GM13976 (cell line): Measurements from ENCODE around the gene CCDC14.

Experiments used
- DNase-seq: peaks from one replicate; pipeline ENCODE4 v3.0.0; 2012; ENCODE audit warnings: low spot score
- in situ Hi-C: fragments of 300-500 bp; cut with MboI; formaldehyde crosslinking; loops from one replicate; pipeline ENCODE4 v1.12.0; 2022; ENCODE audit warnings: low sequenced_read_pairs, mixed read lengths, inconsistent platforms; ENCODE audit not compliant: unreplicated experiment
- TF ChIP-seq, protein P1 (sequence below): IDR thresholded peaks from 2 replicates; pipeline ENCODE4 v1.5.1; 2012; ENCODE audit warnings: borderline replicate concordance, mild to moderate bottlenecking; ENCODE audit not compliant: insufficient read depth; ENCODE audit errors: extremely low read depth, missing control alignments, control extremely low read depth

The CCDC14 gene

DNA sequence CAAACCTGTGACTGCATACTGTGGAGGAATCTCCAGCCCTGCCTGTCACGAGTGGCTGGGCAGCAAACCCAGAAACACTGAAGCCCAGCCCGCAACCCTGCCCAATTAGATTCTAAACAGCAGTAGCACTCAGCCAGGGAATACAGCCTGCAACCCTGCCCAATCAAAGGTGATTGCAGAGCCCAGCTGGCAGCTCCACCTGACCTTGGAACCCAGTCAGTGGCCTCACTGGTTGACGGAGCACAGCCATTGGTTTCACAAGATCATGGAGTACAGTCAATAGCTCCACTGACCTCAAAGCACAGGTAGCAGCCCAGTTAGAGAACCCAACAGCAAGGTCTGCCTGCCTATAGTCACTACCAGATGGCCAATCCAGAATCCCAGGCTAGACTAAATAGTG, 41.7 kb downstream of the CCDC14 start:
- in situ Hi-C loops, result no loop called here
- TF ChIP-seq, protein P1, sequence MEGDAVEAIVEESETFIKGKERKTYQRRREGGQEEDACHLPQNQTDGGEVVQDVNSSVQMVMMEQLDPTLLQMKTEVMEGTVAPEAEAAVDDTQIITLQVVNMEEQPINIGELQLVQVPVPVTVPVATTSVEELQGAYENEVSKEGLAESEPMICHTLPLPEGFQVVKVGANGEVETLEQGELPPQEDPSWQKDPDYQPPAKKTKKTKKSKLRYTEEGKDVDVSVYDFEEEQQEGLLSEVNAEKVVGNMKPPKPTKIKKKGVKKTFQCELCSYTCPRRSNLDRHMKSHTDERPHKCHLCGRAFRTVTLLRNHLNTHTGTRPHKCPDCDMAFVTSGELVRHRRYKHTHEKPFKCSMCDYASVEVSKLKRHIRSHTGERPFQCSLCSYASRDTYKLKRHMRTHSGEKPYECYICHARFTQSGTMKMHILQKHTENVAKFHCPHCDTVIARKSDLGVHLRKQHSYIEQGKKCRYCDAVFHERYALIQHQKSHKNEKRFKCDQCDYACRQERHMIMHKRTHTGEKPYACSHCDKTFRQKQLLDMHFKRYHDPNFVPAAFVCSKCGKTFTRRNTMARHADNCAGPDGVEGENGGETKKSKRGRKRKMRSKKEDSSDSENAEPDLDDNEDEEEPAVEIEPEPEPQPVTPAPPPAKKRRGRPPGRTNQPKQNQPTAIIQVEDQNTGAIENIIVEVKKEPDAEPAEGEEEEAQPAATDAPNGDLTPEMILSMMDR, result no peak
- DNase-seq, result no peak

DNA sequence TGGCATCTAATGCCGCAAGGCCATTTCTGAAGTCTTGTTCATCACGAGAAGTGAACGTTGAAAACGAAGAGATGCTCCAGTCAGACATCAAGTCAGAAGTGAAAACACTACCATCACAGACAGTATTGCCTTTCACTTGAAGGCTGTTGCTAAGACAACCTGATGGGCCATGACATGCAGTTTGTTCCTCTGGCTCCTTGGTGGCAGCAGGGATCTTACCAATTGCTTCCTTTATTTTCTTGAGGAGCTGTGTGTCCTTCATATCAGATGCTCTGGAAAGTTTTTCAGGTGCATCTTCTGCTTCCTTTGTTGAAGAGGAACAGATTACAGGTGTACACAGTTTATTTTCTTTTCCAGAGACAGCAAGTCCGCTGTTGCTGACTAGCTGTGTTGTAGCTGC, 46.2 kb downstream of the CCDC14 start:
- in situ Hi-C loops, result no loop called here
- no peak for DNase-seq
- TF ChIP-seq, protein P1, result no peak

DNA sequence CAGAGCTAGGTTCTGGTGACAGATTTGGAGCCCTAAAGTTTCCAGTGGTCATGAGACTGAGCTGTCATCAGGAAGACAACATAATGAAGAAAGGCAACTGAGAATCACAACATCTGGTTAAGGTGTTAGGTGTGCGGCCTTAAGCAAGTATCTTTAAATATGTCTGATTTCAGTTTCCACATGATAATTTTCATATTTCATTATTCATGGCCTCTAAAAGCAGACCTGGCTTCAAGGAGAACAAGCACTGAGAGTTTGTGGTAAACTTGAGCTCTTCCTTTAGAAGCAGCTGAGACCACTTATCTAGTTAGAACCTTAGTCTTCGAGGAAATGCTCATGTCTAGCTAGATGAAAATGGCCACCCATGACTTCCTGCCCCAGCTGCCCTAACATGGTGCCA, 51.2 kb downstream of the CCDC14 start:
- in situ Hi-C loops, result no loop called here
- no peak for DNase-seq
- TF ChIP-seq, protein P1, result no peak

- in situ Hi-C loops, result no loop called here
- DNase-seq, result no peak
- TF ChIP-seq, protein P1, result no peak
These were observed 53.3 kb downstream of the CCDC14 start for GRCh38 chr3:123907720-123908119.

GRCh38 chr3:123899300-123899865, 61.6 kb downstream of the CCDC14 start:
- TF ChIP-seq, protein P1, result no peak
- in situ Hi-C loops, result no loop called here
- no peak for DNase-seq

DNA sequence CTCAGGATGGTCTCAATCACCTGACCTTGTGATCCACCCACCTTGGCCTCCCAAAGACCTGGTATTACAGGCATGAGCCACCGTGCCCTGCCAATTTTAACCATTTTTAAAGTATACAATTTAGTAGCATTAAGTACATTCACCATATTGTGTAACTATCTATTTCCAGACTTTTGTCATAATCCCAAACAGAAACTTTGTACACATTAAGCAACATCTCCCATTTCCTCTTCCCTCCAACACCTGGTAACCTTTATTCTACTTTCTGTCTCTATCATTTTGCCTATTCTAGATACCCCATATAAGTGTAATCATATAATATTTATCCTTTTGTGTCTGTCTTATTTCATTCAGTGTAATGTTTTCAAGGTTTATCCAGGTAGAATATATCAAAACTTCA, 68.0 kb downstream of the CCDC14 start:
- DNase-seq, result no peak
- in situ Hi-C loops, result no loop called here
- TF ChIP-seq, protein P1, result no peak
